GM21360 (cell line): ENCODE results near the gene SMARCA2.
A peak's percentile ranks its signal among the peaks of the same experiment; 100 is the strongest.
"Not testable (repeated sequence)": the region's sequence is repeated elsewhere in the genome, so short reads cannot be mapped to it uniquely, and the experiment has no call there.

Source experiments
- ATAC-seq: cut with Tn5 transposase; IDR thresholded peaks from one replicate; pipeline ENCODE4 v1.9.1; 2021; ENCODE audit warnings: mild to moderate bottlenecking, moderate library complexity; ENCODE audit not compliant: unreplicated experiment

SMARCA2 gene

GRCh38 chr9:2134391-2134790 lies 119.2 kb downstream of the SMARCA2 start:
- ATAC-seq, result no peak

DNA sequence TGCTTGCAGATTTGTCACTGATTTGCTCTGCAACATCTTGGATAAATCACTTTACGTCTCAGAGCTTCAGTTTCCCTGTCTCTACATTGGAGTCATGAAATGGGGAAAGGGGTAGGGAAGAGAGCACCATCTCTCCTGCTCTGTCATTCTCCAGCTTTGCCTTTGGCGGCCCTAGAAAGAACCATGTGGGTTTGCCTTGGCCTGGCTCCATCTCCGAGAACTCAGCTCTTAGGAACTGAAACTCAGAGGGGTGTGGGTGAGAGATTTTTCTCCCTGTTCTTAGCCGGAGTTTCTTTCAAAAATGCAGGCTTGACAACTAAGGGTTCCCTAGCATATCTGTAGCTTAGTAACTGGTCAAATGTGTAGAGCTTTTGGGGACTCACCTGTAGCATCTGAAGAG lies 123.5 kb downstream of the SMARCA2 start:
- no peak for ATAC-seq

DNA sequence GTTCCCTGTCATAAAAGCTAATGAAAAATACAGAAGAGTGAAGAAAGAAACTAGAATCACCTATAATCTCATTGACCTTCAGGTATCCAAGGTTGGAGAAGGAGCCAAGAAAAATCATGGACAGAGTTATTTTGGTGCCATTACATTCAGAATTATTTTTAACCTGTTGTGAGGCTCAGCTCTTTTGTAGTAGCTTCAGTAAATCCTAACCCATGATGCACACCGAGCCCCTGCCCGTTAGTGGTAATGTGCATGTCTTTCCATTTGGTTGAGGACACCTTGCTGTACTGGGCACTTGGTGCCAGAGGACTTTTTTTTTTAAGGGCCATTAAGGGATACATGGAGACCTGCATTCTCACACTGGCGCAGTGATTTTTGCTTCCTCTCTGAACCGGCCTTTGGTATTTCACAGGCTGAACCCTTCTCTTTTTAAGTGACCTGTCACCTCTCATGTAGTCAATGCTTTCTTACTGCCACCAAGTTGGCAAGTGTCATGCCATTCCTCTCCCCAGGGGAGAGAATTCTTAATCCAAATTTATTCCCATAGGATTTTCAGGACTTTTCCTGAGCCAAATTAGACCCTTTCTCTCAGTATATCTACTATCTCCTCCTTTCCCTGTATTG lies 125.6 kb downstream of the SMARCA2 start:
- ATAC-seq, result no peak

DNA sequence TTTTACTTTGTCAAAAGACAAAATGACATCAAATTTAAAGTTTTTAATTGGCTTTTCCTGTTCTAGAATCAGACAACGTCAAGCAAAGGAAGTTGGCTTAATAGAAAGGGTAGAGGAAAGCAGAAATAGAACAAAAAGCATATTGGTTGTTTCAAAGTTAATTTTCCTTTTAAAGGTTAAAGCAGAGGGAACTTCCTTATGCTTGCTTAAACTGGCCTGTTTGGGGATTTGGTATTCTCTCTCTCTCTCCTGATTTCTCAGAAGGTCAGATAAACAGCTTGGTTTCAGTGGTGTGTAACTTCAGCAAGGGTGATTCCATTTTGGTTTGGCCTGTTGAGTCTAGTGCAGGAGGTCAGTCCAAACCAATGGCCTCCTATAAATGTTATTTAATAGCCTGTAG lies 127.1 kb downstream of the SMARCA2 start:
- ATAC-seq, result no peak

DNA sequence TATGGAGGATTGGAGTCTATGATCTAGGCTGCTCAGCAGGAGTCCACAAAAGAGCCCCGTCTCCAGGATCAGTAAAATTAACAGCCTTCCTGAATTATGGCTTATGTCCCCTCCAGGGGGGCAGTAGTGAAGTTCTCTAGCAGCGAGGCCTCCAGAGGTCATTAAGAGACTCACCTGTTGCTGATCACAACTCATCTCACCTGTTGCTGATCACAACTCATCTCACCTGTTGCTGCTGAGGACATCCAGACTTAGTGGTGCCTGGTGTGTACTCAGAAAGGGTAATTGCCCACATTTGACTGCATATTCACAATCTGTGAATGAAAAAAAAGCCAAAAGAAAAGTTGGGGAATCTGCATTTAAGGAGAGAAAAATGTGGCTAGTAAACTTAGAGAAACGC lies 129.5 kb downstream of the SMARCA2 start:
- ATAC-seq, result no peak

DNA sequence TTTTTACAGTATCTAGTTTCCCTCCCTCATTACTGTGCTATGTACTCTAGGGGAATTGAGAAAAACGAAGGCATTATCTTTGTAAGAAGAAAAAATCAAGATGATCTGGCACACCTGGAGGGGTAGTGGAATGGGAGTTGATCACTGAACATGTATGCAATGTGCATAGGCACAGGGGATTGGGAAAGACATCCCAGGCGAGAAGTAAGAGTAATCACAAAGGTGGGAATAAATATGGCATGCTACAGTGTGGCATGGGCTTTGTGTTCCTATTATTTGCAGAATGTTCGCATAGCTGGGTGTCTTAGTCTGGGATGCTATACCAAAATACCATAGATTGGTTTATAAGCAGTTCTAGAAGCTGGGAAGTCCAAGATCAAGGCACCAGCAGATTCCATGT lies 130.6 kb downstream of the SMARCA2 start:
- no peak for ATAC-seq

DNA sequence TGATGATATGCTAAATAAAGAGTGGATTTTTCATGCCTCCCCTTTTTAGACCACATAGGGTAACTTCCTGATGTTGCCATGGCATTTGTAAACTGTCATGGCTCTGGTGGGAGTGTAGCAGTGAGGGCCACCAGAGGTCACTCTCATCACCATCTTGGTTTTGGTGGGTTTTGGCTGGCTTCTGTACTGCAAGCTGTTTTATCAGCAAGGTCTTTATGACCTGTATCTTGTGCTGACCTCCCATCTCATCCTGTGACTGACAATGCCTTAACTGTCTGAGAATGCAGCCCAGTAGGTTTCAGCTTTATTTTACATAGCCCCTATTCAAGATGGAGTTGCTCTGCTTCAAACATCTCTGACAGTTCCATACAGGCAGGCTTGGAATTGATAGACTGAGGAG lies 131.6 kb downstream of the SMARCA2 start:
- ATAC-seq, result not testable (repeated sequence)

DNA sequence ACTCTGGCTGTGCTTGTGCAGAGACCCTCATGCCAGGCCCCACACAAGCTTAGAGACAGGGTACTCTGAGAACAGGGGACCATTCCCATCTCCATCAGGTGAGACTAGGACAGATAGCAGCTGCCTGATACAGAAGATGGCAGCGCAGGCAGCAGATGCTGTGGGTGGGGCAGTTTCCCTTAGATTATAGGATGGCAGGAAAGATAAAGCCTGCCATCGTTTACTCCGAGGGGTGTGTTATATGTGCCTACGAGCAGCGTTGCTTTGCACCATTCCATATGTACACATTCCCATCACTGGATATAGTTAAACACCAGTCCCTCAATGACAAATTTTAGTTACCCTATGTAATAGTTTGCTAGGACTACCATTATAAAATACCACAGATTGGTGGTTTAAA lies 135.2 kb downstream of the SMARCA2 start:
- no peak for ATAC-seq

- ATAC-seq, result no peak
These were observed 136.0 kb downstream of the SMARCA2 start for GRCh38 chr9:2151171-2151570.

GRCh38 chr9:2152966-2153629 lies 138.0 kb downstream of the SMARCA2 start:
- no peak for ATAC-seq

DNA sequence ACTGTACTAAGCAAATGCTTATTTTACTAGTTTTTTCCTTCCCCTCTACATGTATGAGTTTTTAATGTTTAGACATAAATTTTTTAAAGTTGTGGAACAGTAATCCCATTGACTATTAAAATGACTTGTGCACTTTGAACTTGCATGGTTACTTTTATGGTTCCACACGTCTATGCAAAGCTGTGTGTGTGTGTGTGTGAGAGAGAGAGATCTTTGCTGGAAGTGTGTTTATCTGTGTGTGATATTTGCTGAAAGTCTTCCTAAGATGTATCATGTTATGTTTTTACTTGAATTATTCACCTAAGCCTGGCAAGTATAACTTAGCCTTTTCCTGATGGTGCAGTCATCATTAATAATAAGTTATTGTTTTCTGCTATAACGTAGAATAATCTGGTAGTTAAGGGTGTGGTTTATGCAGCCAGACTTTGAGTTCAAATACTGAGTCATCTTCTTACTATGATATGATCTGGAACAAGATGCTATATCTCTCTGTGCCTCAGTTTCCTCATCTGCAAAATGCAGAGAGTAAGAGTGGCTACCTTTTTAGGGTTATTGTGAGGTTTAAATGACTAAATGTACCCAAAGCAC lies 138.6 kb downstream of the SMARCA2 start:
- no peak for ATAC-seq

GRCh38 chr9:2154731-2155130 lies 139.6 kb downstream of the SMARCA2 start:
- no peak for ATAC-seq

GRCh38 chr9:2155966-2156365 lies 140.8 kb downstream of the SMARCA2 start:
- ATAC-seq, result no peak

- peak; percentile 35 for ATAC-seq
These were observed 142.3 kb downstream of the SMARCA2 start for GRCh38 chr9:2157277-2158110.

DNA sequence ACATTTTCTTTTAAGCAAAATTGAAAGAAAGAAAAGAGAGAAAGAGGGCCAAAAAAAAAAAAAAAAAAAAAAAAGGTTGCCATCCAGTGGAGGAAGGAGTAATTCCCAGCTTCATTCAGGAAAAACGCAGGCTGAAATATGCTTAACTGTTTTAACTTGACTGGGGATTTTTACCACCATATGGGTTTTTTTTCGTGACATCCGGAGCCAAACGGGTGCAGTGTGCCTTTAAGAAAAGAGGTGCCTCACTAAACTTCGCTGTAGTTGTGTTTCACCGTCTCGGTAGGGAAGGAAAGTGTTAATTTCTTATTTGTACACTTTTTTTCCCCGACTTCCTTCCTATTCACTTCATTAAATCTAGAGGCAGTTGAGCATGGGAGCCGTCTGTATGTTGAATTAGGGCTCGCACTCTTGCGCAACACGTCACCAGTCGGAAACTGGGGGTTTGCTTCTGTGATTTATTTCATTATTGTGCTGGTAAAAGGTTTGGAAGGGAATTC lies 143.0 kb downstream of the SMARCA2 start:
- ATAC-seq, result peak; percentile 46

DNA sequence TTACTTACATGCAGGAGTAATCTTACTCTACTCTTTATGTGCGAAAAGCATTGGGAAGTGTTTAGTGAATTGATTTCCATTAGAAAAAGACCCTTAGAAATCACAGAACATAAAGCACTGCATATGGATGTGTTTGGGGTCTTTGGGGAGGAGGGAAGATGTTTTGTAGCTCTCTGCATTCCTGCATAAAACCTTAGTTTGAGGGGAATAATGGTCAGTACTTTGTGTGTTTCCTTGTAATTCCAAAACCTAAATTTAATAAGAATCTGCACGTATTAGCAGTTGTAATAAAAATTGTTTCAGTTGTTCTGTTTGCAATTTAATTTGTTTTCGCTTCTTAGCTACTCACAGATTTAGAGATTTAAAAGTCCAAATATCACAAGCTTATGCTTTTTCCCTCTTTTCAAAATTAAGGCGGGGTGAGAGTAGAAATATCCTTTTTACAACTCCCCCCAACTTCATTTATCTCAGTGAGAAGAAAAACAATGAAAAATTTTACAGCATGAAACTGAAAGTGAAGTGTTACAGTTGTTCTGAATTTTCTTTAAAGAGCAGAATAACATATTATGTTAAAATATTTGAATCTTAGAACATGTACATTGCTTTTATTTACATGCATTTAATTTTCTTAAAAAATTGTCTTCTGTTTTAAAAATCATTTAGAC lies 143.8 kb downstream of the SMARCA2 start:
- no peak for ATAC-seq

- no peak for ATAC-seq
These were observed 144.6 kb downstream of the SMARCA2 start for GRCh38 chr9:2159521-2160454.

- no peak for ATAC-seq
These were observed 146.5 kb downstream of the SMARCA2 start for GRCh38 chr9:2161661-2162060.

DNA sequence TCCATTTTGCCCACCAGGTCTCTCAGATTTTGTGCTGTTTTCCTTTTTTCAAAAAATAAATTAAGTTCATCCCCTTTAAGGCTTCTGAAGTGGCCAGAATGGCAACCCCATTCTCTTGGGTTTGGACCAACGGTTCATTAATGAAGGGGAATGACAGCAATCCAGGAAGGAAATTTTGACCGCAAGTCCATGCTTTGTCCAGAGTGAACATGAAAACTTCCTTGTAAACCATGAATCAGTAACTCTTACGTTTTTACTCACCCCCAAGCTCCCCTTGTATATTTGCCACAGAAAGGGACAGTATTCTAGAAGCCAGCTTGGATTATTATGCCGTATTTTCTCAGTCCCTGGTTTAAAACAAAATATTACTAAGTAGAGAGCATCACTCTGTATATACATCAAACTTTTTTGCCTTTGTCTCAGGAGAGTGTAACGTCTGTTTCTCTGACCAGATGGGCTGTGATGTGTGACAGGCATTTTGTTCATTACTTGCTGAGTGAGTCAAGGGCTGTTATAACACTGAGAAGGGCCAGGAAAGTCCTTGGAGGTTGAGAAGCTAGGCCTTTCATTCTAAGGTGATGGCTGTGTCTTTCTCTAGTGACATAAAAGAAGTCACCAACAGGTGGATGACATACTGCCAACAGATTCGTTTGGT lies 148.2 kb downstream of the SMARCA2 start:
- ATAC-seq, result no peak
